ENCODE results near the gene PPP1R3D.

The PPP1R3D gene

GRCh38 chr20:59938696-59939051 lies 1.4 kb downstream of the PPP1R3D start (continued):
- TF ChIP-seq ZNF548 (tag by site-specific recombination; IDR thresholded peaks at IDR 0.05) (no peak), ZNF776 (tag by site-specific recombination; IDR thresholded peaks at IDR 0.05; ENCODE audit: borderline replicate concordance) (no peak), SCRT2 (tag by site-specific recombination; IDR thresholded peaks at IDR 0.05) (peak; percentile 70; the same call in 1 of the 2 replicates), ZBTB17 (tag by site-specific recombination; IDR thresholded peaks at IDR 0.05) (no peak)

GRCh38 chr20:59938221-59938620 lies 1.9 kb downstream of the PPP1R3D start:
- Histone ChIP-seq H3K4me1 (ENCODE audit: control insufficient read depth, insufficient read depth, low read length) (peaks cover 15% of the 10 kb centered on the region), H3K4me3 (ENCODE audit: low read depth, low read length) (no peak overlapping the region), H3K27ac (ENCODE audit: extremely low read depth, low read depth, low read length) (no peak overlapping the region), H3K36me3 (ENCODE audit: control insufficient read depth in 2 of 2, insufficient read depth in 1 of 2, low read length in 2 of 2) (peaks cover 7 to 13% of the 10 kb centered on the region in 2 experiments; a peak in 2 of 3 replicates), H3K9me3 (ENCODE audit: control insufficient read depth, insufficient read depth, low read depth, low read length) (no peaks in the 10 kb centered on the region)
- TF ChIP-seq ZNF639 (tag by site-specific recombination; IDR thresholded peaks at IDR 0.05) = no peak
- TF ChIP-seq PRDM6 (tag by site-specific recombination; IDR thresholded peaks at IDR 0.05) = peak; percentile 1; the same call in 1 of the 2 replicates
- no peak for TF ChIP-seq ZNF132 (tag by site-specific recombination; IDR thresholded peaks at IDR 0.05; ENCODE audit: borderline replicate concordance)
- TF ChIP-seq ZNF18 (tag by site-specific recombination; IDR thresholded peaks at IDR 0.05) = no peak
- ChIA-PET CTCF (interaction anchor here (0.6 kb wide), 1 partner anchor 88 kb away, joined by 3 read pairs; no protein-coding TSS in a partner anchor), POLR2A (no interaction called here)

- no peak overlapping the region for H3K4me3 ChIP-seq (ENCODE audit: low read depth, low read length)
- peaks cover 0 to 2% of the 10 kb centered on the region in 2 experiments; a peak in 1 of 3 replicates for H3K36me3 ChIP-seq (ENCODE audit: control insufficient read depth in 2 of 2, insufficient read depth in 1 of 2, low read length in 2 of 2)
- H3K9me3 ChIP-seq (ENCODE audit: control insufficient read depth, insufficient read depth, low read depth, low read length) = no peaks in the 10 kb centered on the region
- CTCF ChIA-PET = interaction anchor here (0.6 to 0.7 kb wide), 2 partner anchors 11 to 537 kb away, joined by 3 read pairs; no protein-coding TSS in a partner anchor
- TF ChIP-seq ZNF660 (tag by site-specific recombination; IDR thresholded peaks at IDR 0.05) (peak; percentile 68; the same call in 1 of the 2 replicates), ZNF24 (tag by site-specific recombination; IDR thresholded peaks at IDR 0.05) (no peak)
- no peak overlapping the region for H3K27ac ChIP-seq (ENCODE audit: extremely low read depth, low read depth, low read length)
- H3K4me1 ChIP-seq (ENCODE audit: control insufficient read depth, insufficient read depth, low read length) = peaks cover 15% of the 10 kb centered on the region
- POLR2A ChIA-PET = no interaction called here
Observed at GRCh38 chr20:59937150-59937549, 3.0 kb downstream of the PPP1R3D start.

- Histone ChIP-seq H3K36me3 (ENCODE audit: control insufficient read depth in 2 of 2, insufficient read depth in 1 of 2, low read length in 2 of 2) (no peaks in the 10 kb centered on the region), H3K27ac (ENCODE audit: extremely low read depth, low read depth, low read length) (no peak overlapping the region), H3K9me3 (ENCODE audit: control insufficient read depth, insufficient read depth, low read depth, low read length) (no peaks in the 10 kb centered on the region), H3K4me3 (ENCODE audit: low read depth, low read length) (no peak overlapping the region), H3K4me1 (ENCODE audit: control insufficient read depth, insufficient read depth, low read length) (peaks cover 11% of the 10 kb centered on the region)
- ChIA-PET CTCF (interaction anchor here (0.6 to 0.7 kb wide), 4 partner anchors 11 to 538 kb away, joined by 3 read pairs; no protein-coding TSS in a partner anchor), POLR2A (interaction anchor here (0.9 kb wide), 1 partner anchor 56 kb away, joined by 3 read pairs; no protein-coding TSS in a partner anchor)
- TF ChIP-seq BCL11A (tag by site-specific recombination; IDR thresholded peaks at IDR 0.05; ENCODE audit: low read depth) = no peak
- 0 out of 2 replicates have a peak, but pooled peaks have one; percentile 26 for TF ChIP-seq ZNF600 (tag by site-specific recombination; IDR thresholded peaks at IDR 0.05)
Observed at GRCh38 chr20:59936409-59936808, 3.7 kb downstream of the PPP1R3D start.
